GM18498 (cell line): ENCODE data around the gene NTRK3.

Experiments
- ATAC-seq: cut with Tn5 transposase; IDR thresholded peaks from one replicate; pipeline ENCODE4 v1.9.1; 2021; ENCODE audit warnings: mild to moderate bottlenecking, moderate library complexity; ENCODE audit not compliant: unreplicated experiment

NTRK3 gene

GRCh38 chr15:88258093-88258641 is 1.6 kb upstream of the NTRK3 start:
- no peak for ATAC-seq

DNA sequence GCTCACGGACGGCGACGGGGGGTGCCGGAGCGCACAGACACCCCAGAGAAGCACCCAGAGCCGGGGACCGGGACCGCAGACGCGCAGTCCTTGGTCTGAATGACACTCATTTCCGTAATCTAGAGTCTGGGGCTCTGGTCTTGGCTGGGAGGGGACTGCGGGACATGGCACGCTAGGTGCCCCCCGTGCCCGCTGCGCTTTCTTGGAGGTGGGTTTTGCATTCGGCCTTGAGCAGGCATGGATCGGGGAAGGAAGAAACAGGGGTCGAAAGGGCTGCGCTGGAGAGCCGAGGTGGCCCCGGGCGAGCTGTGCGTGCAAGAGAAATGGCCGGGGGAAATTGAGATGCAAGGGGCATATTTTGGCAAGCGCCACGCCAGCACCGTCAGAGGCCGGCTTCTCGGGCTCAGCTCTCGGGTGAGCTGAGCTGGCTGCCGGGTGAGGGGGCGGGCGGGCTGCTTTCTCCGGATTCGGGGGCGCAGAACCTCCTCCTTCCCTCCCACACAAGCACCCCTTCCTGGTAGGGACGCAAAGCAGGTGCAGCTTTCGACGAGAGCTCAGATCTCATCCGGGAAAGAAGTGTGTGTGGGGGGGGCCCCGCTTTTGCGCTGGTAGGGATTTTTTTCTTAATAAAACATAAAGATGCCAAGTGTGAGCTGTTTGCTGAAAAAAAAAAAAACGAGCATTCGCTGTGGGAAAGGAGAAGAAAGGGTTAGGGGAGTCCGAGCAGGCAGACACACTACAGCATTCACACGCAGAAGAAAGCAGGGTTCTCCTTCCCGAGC is 963 bp upstream of the NTRK3 start:
- ATAC-seq, result no peak

DNA sequence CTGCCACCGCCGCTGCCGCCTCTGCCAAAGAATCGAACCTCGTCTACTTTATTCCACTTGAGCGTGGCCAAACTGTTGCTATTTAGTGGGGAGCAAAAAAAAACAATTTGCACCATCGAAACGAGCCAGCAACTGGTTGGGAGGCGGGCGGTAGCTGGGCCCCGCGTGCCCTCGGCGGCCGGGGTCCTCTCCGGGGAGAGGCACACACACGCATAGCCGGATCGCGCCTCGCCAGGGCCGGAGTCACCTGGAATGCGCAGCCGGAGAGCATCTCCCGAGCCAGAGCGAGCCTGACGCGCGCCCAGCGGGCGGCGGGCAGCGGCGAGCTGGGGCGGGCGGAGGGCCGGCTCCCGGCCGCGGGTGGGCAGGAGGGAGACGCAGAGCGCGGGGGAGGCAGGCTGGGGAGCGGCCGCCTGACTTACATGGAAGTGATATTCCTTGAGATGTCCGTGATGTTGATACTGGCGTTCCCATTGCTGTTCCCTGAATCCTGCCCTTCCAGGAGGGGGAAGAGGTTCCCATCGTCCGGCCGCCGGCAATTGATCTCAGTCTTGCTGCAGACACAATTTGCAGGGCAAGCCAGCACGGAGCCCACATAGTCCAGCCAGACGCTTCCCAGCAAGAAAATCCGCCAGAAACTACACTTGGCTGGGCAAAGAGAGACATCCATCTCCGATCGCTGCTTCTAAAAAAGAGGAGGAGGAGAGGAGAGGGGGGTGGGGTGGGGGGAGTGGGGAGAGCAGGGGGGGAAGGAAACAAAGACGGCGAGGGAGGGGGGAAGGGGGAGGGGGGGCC is 858 bp downstream of the NTRK3 start:
- ATAC-seq, result no peak

DNA sequence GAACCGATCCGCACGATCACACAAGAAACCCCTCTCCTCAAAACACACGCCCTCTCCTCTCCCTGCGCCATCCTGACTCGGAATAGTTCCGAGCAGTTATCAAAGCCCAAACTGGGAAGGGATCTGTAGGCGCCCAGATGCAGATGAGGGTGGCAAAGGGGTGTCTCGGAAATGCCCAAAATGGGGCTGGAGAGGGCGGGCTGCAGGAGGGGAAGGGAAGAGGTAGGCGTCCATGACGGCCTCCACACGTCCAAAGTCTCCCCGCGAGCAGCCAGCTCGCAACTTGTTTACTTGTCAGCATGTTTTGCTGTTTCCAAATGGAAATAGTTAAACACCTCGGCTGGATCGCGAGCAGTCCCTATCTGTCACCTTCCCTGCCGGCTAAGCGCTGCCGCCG is 1.5 kb downstream of the NTRK3 start:
- no peak for ATAC-seq

DNA sequence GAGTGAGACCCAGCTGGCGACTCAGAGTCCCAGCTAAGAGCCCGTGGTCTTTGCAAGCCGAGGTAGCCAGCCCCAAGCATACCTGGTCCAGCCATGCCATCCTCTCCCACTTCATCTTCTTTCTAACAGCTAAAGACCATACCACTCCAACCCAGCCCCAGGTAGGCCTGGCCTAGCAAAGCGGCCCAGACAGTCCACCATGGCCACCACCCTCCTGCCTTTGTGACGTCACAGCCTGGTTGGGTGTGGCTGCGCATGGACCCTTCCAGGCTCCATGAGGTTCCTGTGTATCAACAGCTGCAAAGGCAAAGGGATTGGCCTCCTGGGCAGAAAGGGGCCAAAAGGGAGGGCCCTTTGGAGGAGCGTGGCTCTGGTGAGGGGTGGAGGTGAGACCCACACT is 4.1 kb downstream of the NTRK3 start:
- no peak for ATAC-seq

GRCh38 chr15:88250826-88251225 is 5.7 kb downstream of the NTRK3 start:
- ATAC-seq, result no peak

DNA sequence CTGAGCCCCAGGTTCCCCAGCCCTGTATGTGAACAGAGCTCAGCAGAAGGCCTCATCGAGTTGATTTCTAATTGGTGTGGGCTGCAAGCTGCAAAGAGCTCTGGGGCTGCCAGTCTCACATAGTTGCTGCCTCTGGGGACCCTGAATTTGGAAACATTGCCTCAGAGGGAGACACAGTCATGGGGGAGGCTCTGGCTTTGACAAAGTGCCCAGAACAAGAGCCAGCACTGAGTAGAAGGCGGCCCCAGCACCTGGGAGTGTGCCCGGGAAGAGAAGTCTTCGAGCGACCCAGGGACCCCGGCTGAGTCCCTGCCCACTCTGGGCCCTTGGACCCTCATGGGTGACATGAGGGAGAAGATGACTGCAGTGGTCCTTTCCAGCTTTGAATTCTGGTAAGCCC is 7.3 kb downstream of the NTRK3 start:
- ATAC-seq, result no peak

DNA sequence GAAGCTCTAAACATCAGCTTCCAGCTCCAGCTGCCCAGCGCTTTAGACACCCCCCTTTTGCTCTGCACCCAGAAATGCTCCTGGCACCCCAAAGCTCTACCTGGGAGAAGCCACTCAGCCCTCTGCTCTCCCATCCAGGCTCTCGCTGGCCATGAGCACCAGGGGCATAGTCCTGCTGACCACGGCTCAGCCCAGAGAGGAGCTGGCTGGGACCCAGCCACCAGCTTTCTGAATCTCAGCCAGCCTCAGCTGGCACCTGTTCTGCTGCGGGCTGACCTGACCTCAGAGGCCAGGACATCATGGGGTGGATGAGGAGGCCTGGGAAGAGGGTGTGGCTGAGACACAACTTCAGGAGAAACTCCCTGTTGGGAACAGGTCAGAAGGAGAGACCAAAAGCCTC is 8.6 kb downstream of the NTRK3 start:
- ATAC-seq, result no peak

GRCh38 chr15:88246666-88247446 is 9.7 kb downstream of the NTRK3 start:
- peak; percentile 83 for ATAC-seq

GRCh38 chr15:88246081-88246480 is 10.5 kb downstream of the NTRK3 start:
- ATAC-seq, result no peak

DNA sequence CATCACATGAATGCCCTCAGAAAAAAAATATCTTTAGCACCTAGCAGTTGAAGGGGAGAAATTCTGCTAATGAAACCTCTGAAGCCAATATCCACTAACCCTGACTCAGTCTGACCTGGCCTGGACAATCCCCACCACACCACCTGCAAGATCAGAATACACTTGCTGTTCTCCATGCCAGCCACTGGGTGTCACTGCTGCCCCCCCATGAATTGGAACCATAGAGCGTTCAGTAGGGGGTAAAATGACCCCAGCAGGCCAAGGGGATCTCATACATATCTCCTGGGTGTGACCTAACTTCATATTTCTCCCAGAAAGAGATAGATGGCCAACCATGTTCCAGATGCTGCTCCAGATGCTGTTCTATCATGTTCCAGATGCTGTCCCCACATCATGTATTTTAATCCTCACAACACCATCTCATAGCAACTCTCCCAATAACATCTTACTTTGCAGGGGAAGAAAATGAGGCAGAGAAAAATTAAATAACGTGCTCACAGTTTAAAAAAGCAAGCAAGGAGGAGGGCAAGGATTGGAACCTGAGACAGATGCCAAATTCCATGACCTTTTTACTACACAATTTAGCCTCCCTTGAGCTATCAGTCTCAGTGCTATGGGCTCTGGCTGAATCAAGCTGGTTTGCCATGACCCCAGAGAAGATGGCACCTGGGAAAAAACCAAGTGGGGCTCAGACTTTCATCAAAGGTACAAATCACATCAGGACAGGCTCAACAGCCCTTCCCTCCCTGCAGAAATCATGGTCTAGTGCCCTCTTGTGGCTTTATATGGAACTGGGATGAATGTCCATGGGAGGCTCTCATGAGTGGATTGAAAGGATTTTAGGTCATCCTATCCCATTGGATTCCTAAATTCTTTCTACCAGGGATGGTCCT is 12.4 kb downstream of the NTRK3 start:
- ATAC-seq, result peak; percentile 56

GRCh38 chr15:88242586-88243555 is 13.7 kb downstream of the NTRK3 start:
- no peak for ATAC-seq

DNA sequence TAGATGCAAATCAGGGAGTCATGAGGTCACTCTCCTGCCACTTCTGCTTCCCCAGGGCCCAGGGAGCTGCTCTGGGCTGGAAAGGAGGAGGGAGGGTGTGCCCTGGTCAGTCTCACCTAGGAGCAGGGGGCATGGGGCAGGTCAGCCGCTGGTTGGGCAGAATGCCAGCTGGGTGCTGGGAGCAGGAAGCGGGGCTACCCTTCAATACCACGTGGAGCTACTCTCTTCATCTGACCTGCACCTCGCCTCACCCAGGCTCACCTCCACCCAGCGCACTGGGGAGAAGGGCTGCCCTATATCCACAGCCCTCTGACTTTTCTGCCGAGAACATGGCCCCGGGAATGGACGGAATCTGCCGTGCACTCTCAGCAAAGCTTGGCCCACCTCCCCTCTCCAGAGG is 15.1 kb downstream of the NTRK3 start:
- ATAC-seq, result no peak

GRCh38 chr15:88241060-88241459 is 15.5 kb downstream of the NTRK3 start:
- ATAC-seq, result no peak

DNA sequence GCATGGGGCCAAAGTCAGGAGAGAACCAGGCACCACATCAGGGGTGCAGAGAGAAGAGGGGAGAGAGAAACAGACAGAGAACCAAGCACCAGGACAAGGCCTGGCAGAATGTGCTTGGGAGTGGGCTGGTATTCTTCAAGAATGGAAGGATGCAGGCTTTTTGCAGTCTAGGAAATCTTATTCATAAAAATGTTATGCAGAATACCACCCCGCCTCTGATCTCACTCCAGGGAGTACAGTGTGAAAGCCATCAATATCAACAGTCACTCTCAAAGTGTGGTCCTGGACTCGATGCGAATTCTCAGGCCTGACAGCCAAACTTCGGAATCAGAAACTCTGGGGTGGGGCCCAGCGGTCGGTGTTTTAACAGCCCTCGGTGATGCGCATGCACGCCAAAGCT is 16.9 kb downstream of the NTRK3 start:
- ATAC-seq, result no peak

DNA sequence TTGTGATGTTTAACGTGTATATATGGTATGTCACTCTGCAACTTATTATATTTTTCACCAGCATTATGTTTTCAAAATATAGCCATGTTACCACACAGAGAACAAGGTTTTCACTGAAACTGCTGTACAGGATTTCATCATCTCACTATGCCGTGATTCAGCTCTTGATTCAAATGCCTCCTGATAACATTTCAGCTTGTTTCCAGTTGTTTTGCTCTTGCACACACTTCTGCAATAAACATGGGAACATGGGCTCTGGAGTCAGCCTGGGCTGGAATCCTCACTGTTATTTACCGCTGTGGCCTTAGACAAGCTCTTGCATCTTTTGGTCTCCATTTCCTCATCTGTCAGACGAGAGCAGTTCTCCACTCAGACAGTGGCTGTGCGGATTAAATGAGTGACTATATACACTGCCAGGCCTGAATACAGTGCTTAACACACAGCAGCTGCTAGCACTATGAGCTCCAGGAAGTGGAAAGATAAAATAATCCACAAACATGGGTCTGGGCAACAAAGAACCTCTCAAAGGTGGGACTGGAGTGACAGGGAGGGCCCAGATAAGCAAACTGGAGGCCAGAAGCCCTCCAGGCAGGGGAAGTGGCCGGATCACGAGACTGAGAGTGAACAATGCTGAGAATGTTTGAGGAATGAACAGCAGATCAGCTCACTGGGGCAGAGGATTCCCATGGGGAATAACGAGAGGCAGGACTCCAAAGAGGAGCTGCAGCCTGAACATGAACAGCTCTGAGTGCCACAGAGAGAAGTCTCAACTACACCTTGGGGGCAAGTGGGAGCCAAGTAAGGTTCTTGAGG is 17.7 kb downstream of the NTRK3 start:
- ATAC-seq, result no peak

- ATAC-seq, result no peak
These were observed 21.8 kb downstream of the NTRK3 start for GRCh38 chr15:88234711-88235110.

DNA sequence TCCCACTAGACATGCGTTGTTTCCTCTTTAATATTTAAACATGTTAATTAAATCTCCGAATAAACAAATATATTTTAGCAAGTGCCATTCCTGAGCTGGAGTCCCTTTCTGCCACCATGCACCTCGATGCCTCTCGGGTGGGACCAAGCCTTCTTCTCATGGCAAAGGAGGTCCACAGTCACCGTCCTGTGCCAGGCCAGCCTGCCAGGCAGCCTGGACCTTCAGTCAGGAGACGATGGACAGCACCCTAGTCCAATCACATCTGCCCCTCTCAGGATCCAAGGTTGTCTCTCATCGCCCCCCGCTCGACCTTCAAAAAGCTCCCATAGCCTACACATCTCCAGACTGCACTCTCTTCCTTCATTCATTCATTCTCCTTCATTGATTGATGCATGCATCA is 22.6 kb downstream of the NTRK3 start:
- ATAC-seq, result no peak
